GM18907 (cell line): ENCODE results near the gene CTXN2.
A peak's percentile ranks its signal among the peaks of the same experiment; 100 is the strongest.

Experiments used
- ATAC-seq: cut with Tn5 transposase; IDR thresholded peaks from one replicate; pipeline ENCODE4 v1.9.1; 2021; ENCODE audit warnings: mild to moderate bottlenecking, moderate library complexity; ENCODE audit not compliant: unreplicated experiment

CTXN2 gene

GRCh38 chr15:48221885-48222284, 30.4 kb downstream of the CTXN2 start:
- ATAC-seq: no peak

DNA sequence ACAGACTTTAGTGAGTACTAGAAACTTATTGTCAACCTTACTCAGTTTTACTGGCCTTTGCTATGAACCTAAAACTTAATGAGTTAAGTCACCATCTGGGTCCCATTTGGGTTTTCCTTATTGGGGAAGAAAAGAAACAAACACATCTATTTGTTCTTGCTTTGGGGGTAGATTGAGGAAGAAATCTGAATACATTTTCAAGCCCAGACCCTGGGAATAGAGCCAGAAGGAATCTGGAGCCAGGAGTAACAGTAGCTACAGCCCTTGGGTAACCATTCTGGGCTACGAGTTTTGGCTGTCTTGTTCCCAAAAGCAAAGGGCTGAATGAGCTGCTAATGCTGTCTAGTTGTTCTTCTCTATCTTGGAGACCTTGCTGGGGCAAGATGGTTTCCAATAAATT, 31.2 kb downstream of the CTXN2 start:
- no peak for ATAC-seq

- ATAC-seq: no peak
These were observed 34.3 kb downstream of the CTXN2 start for GRCh38 chr15:48225771-48226170.

GRCh38 chr15:48230498-48230897, 39.0 kb downstream of the CTXN2 start:
- no peak for ATAC-seq

GRCh38 chr15:48233246-48233645, 41.8 kb downstream of the CTXN2 start:
- peak; percentile 50 for ATAC-seq

DNA sequence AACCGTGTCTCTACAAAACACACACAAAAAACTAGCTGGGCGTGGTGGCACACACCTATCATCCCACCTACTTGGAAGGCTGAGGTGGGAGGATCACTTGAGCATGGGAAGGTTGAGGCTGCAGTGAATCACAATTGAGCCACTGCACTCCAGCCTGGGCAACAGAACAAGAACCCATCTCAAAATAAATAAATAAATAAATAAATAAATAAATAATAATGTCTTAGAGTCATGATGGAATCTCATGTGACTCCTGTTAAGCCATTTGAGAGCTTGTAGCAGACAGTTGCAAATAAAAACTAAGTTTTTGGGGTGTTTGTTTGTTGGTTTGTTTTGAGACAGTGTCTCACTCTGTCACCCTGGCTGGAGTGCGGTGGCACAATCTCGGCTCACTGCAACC, 47.9 kb downstream of the CTXN2 start:
- ATAC-seq: no peak

DNA sequence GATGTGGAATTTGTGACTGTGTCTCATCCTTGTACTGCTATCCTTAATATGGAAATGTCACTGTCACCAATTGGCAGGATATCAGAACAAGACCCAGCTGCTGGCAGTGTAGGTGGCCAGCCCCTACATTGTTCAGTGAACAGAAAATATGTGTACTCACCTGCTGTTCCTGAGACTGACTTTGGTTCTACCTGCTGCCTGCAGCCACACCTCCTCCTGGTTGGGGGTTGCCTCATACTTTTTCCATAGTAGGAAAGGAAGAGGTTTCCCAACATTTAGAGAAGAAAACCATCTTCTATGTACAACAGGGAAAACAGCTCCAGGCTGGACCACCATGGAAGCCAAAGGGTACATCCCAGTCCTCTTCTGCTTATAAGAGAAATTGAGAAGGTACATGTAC, 50.5 kb downstream of the CTXN2 start:
- ATAC-seq: no peak

GRCh38 chr15:48242535-48242934, 51.1 kb downstream of the CTXN2 start:
- ATAC-seq: no peak

GRCh38 chr15:48244921-48245320, 53.5 kb downstream of the CTXN2 start:
- no peak for ATAC-seq

- no peak for ATAC-seq
These were observed 56.9 kb downstream of the CTXN2 start for GRCh38 chr15:48248414-48248813.

- ATAC-seq: peak; percentile 71
These were observed 59.2 kb downstream of the CTXN2 start for GRCh38 chr15:48250640-48251076.

DNA sequence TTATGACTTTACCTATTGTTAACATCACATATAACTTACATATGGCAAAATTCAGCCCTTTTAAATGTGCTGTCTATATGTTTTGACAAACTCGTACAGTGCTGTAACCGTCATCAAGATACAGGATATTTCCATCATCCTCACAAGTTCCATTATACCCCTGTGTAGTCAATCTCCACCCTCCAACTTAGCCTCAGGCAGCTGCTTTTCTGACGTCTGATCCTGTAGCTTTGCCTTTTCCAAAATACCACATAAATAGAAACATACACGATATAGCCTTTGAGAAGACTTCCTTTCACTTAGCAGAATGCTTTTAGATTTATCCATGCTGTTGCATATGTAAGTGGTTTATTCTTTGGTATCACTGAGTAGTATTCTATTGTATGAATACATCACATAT, 61.7 kb downstream of the CTXN2 start:
- no peak for ATAC-seq
